C4-2B (cell line): Measurements from ENCODE around the gene ARHGEF26.

Experiments
- H3K27ac ChIP-seq: fragments of 450-650 bp; 2 replicates; pipeline ENCODE4 v1.5.1; 2017
- ZFX ChIP-seq: fragments of 450-650 bp; IDR thresholded peaks from 2 replicates; pipeline ENCODE4 v1.6.1; 2017
- TF ChIP-seq, protein P1 (sequence below): fragments of 450-650 bp; conservative IDR thresholded peaks from 2 replicates; pipeline ENCODE4 v1.5.1; 2017; ENCODE audit warnings: mild to moderate bottlenecking

Gene ARHGEF26

GRCh38 chr3:154209499-154209898, 88.3 kb downstream of the ARHGEF26 start:
- no peak overlapping the region for H3K27ac ChIP-seq
- no peak for TF ChIP-seq ZFX
- TF ChIP-seq, protein P1, sequence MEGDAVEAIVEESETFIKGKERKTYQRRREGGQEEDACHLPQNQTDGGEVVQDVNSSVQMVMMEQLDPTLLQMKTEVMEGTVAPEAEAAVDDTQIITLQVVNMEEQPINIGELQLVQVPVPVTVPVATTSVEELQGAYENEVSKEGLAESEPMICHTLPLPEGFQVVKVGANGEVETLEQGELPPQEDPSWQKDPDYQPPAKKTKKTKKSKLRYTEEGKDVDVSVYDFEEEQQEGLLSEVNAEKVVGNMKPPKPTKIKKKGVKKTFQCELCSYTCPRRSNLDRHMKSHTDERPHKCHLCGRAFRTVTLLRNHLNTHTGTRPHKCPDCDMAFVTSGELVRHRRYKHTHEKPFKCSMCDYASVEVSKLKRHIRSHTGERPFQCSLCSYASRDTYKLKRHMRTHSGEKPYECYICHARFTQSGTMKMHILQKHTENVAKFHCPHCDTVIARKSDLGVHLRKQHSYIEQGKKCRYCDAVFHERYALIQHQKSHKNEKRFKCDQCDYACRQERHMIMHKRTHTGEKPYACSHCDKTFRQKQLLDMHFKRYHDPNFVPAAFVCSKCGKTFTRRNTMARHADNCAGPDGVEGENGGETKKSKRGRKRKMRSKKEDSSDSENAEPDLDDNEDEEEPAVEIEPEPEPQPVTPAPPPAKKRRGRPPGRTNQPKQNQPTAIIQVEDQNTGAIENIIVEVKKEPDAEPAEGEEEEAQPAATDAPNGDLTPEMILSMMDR: no peak

- TF ChIP-seq, protein P1: no peak
- TF ChIP-seq ZFX: no peak
These were observed 89.8 kb downstream of the ARHGEF26 start for GRCh38 chr3:154210986-154211385.

GRCh38 chr3:154214306-154214705, 93.1 kb downstream of the ARHGEF26 start:
- peak overlapping the region; percentile 5; the same call in 1 of the 2 replicates for H3K27ac ChIP-seq
- TF ChIP-seq, protein P1: no peak
- TF ChIP-seq ZFX: no peak

More at GRCh38 chr3:154210986-154211385, 89.8 kb downstream of the ARHGEF26 start:
- H3K27ac ChIP-seq: no peak overlapping the region

DNA sequence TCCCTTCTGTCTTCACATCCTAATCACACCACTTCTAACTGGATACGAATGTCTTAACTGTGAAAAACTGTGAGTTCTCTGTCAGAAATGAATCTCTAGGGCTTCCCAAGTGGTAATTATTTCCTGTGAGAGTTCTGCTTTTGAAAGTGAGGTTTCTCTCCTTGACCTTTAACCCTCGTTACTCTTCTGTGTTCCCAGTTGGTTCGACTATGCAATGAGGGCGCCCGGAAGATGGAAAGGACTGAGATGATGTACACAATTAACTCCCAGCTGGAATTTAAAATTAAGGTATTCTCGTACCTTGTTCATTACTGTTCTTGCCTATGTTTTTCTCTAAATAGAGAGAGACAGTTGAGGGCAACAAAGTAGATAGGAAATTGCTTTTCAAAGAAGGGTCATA, 96.5 kb downstream of the ARHGEF26 start:
- H3K27ac ChIP-seq: peak overlapping the region; percentile 59; the same call in 1 of the 2 replicates
- TF ChIP-seq, protein P1: no peak
- no peak for TF ChIP-seq ZFX

DNA sequence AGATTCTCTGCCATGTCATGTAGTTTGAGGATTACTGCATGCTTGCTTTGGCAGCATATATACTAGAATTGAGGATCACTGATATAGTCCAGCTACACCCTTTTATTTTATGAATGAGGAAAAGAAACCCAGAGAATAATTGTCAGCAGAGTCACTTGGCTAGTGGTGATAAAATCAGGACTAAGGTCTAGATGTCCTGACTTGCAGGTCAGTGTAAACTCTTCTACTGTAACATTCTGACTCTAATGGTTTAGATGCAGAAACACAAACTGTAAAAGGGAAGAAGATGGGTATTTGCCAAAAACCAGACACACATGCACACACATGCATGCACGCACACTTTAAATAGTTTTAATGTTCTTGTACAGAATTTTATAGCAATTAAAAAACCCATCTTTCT, 97.5 kb downstream of the ARHGEF26 start:
- TF ChIP-seq ZFX: no peak
- TF ChIP-seq, protein P1: no peak
- peak overlapping the region; percentile 63; the same call in 1 of the 2 replicates for H3K27ac ChIP-seq

DNA sequence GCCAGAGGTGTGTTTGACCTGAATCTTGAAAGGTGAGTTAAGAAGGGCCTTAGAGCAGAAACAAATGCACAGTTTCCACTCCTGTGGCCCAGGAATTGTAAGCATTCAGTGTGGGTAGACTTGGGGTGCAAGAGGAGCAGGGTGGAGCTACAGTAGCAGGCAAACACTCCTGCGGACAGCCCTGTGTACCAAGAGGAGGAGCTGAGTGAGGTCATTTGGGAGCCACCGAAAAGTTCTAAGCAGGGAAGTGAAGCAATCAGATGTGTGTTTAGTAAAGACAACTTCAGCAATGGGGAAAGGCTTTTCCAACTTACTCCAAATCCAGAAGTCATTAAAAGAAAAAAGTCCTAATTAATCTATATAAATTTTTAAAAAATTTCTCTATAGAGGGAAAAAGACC, 99.3 kb downstream of the ARHGEF26 start:
- H3K27ac ChIP-seq: peak overlapping the region; percentile 53
- TF ChIP-seq, protein P1: no peak
- no peak for TF ChIP-seq ZFX

DNA sequence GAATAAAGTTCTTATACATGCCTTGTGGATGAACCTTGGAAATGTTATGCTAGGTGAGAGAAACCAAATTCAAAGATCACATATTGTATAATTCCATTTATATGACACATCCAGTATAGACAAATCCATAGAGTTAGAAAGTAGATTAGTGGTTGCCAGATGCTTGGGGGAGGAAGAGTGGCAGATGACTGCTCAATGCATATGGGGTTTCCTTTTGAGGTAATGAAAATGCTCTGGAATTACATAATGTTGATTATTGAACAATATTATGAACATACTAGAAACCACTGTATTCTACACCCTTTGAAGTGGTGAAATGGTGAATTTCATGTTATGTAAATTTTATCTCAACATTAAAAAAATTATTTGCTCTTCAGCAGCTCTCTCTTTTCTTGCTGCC, 102.3 kb downstream of the ARHGEF26 start:
- H3K27ac ChIP-seq: no peak overlapping the region
- no peak for TF ChIP-seq ZFX
- TF ChIP-seq, protein P1: no peak
